HG02884 (cell line): Measurements from ENCODE around the gene DNAJC17.
A peak's percentile ranks its signal among the peaks of the same experiment; 100 is the strongest.

Source experiments
- ATAC-seq: cut with Tn5 transposase; IDR thresholded peaks from one replicate; pipeline ENCODE4 v1.9.1; 2021; ENCODE audit warnings: mild to moderate bottlenecking, moderate library complexity; ENCODE audit not compliant: unreplicated experiment

Gene DNAJC17

GRCh38 chr15:40793216-40793989 is 13.9 kb downstream of the DNAJC17 start:
- ATAC-seq = no peak

GRCh38 chr15:40792394-40792793 is 14.9 kb downstream of the DNAJC17 start:
- ATAC-seq = no peak

- no peak for ATAC-seq
Observed at GRCh38 chr15:40790718-40791117, 16.6 kb downstream of the DNAJC17 start.

GRCh38 chr15:40789999-40790398 is 17.3 kb downstream of the DNAJC17 start:
- ATAC-seq = no peak

GRCh38 chr15:40789119-40789518 is 18.2 kb downstream of the DNAJC17 start:
- ATAC-seq = no peak

GRCh38 chr15:40787991-40788390 is 19.3 kb downstream of the DNAJC17 start:
- no peak for ATAC-seq

- no peak for ATAC-seq
Observed at GRCh38 chr15:40787344-40787841, 19.9 kb downstream of the DNAJC17 start.

- ATAC-seq = no peak
Observed at GRCh38 chr15:40785814-40786213, 21.5 kb downstream of the DNAJC17 start.

- ATAC-seq = no peak
Observed at GRCh38 chr15:40785164-40785563, 22.1 kb downstream of the DNAJC17 start.

GRCh38 chr15:40782609-40783227 is 24.6 kb downstream of the DNAJC17 start:
- ATAC-seq = no peak

- no peak for ATAC-seq
Observed at GRCh38 chr15:40776537-40777141, 30.6 kb downstream of the DNAJC17 start.

- ATAC-seq = no peak
Observed at GRCh38 chr15:40775740-40776536, 31.3 kb downstream of the DNAJC17 start.

GRCh38 chr15:40775007-40775406 is 32.3 kb downstream of the DNAJC17 start:
- no peak for ATAC-seq

- ATAC-seq = no peak
Observed at GRCh38 chr15:40773902-40774301, 33.4 kb downstream of the DNAJC17 start.

- no peak for ATAC-seq
Observed at GRCh38 chr15:40773496-40773895, 33.8 kb downstream of the DNAJC17 start.

- no peak for ATAC-seq
Observed at GRCh38 chr15:40772014-40772413, 35.3 kb downstream of the DNAJC17 start.

GRCh38 chr15:40771242-40771641 is 36.0 kb downstream of the DNAJC17 start:
- no peak for ATAC-seq

- no peak for ATAC-seq
Observed at GRCh38 chr15:40770147-40770721, 37.0 kb downstream of the DNAJC17 start.

- peak; percentile 43 for ATAC-seq
Observed at GRCh38 chr15:40769274-40770146, 37.8 kb downstream of the DNAJC17 start, which contains the start of gene C15orf62. Gene C15orf62, plus strand, starts transcription at chr15:40769980. Its CDS starts 516 bp downstream, at chr15:40770496.
